GM12878 (cell line): ENCODE data around the gene PRKCQ. TPM values are rescaled to one million over a fixed set of nuclear protein-coding genes. Genes with fewer than 3 reads are reported as not detected.

Experiments
- ATAC-seq: fragments of 200-7000 bp; cut with Tn5 transposase; 3 replicates; pipeline ENCODE4 v1.9.1; 2020; ENCODE audit warnings: mild to moderate bottlenecking, moderate library complexity
- BruUV-seq: library from RNA; stranded (reverse); fragments of 400-500 nt; replicated peaks from 2 replicates; lab custom pipeline; 2021; lab: Mats Ljungman, UMichigan
- CTCF ChIA-PET: fragments of 300-600 bp; sonication (Branson Sonifier 250); formaldehyde crosslinking; extraction: SDS; loops from one replicate; lab custom pipeline; 2021; ENCODE audit warnings: inconsistent platforms; lab: Yijun Ruan, JAX
- POLR2A ChIA-PET: fragments of 350-600 bp; formaldehyde crosslinking; extraction: SDS; loops from one replicate; lab custom pipeline; 2021; ENCODE audit warnings: inconsistent platforms; lab: Charles Lee
- RAD21 ChIA-PET: fragments of 300-600 bp; sonication (Branson Sonifier 250); formaldehyde crosslinking; loops from one replicate; lab custom pipeline; 2023; ENCODE audit warnings: antibody characterized with exemption; ENCODE audit not compliant: unreplicated experiment; lab: Charles Lee
- SMC1A ChIA-PET: fragments of 300-600 bp; sonication (Branson Sonifier 250); formaldehyde crosslinking; loops from one replicate; lab custom pipeline; 2023; ENCODE audit not compliant: unreplicated experiment, uncharacterized antibody; lab: Charles Lee
- DNase-seq: peaks from one replicate; pipeline ENCODE4 v3.0.0-alpha.2; 2011; ENCODE audit warnings: low read depth, low spot score
- FAIRE-seq: peaks from 3 replicates; lab custom pipeline; 2011; peaks lifted over from hg19 to GRCh38; lab: Jason Lieb, UNC
- H2AFZ ChIP-seq: 2 replicates; pipeline ENCODE4 v1.6.0; 2011; ENCODE audit warnings: low read depth, low read length, control low read depth; ENCODE audit not compliant: control insufficient read depth
- H3K27ac ChIP-seq: 2 replicates; pipeline ENCODE4 v1.5.1; 2011; ENCODE audit warnings: control low read depth; ENCODE audit not compliant: control insufficient read depth, insufficient read depth
- H3K27me3 ChIP-seq, 2 experiments: replicated peaks in 1 of 2; 2 replicates each; pipeline versions ENCODE4 v1.6.0 to v1.6.1; 2011; ENCODE audit warnings: low read length in 1 of 2; ENCODE audit not compliant: control insufficient read depth in 2 of 2, insufficient read depth in 2 of 2
- H3K36me3 ChIP-seq, 2 experiments: 2 replicates each; pipeline ENCODE4 v1.5.1; 2011; ENCODE audit warnings: low read length in 1 of 2; ENCODE audit not compliant: control insufficient read depth in 2 of 2, insufficient read depth in 2 of 2
- H3K4me1 ChIP-seq: 2 replicates; pipeline ENCODE4 v1.6.1; 2011; ENCODE audit warnings: mild to moderate bottlenecking, low read length, moderate library complexity, mixed read lengths; ENCODE audit not compliant: control insufficient read depth, insufficient read depth
- H3K4me2 ChIP-seq: 2 replicates; pipeline ENCODE4 v1.6.0; 2011; ENCODE audit warnings: control low read depth; ENCODE audit not compliant: control insufficient read depth, insufficient read depth
- H3K4me3 ChIP-seq: fragments of 200-600 bp; sonication (generic); 2 replicates; pipeline ENCODE4 v1.5.1; 2016
- H3K79me2 ChIP-seq: 2 replicates; pipeline ENCODE4 v1.6.0; 2011; ENCODE audit warnings: low read length; ENCODE audit not compliant: control insufficient read depth, insufficient read depth
- H3K9ac ChIP-seq: 2 replicates; pipeline ENCODE4 v1.8.0; 2011; ENCODE audit warnings: low read length, control low read depth, mixed read lengths; ENCODE audit not compliant: control insufficient read depth, insufficient read depth
- H3K9me3 ChIP-seq: replicated peaks from 3 replicates; pipeline ENCODE4 v1.5.1; 2011; ENCODE audit warnings: mild to moderate bottlenecking, low read length; ENCODE audit not compliant: control insufficient read depth, insufficient read depth
- H4K20me1 ChIP-seq: 2 replicates; pipeline ENCODE4 v1.6.0; 2011; ENCODE audit not compliant: control insufficient read depth, insufficient read depth
- ATF7 ChIP-seq: fragments of 450-650 bp; IDR thresholded peaks from 2 replicates; pipeline ENCODE4 v1.6.1; 2016; ENCODE audit warnings: low read depth, mild to moderate bottlenecking
- BACH1 ChIP-seq: fragments of 450-650 bp; IDR thresholded peaks from 2 replicates; pipeline ENCODE4 v1.6.1; 2017; ENCODE audit warnings: mild to moderate bottlenecking, borderline replicate concordance
- EED ChIP-seq: sonication (generic); IDR thresholded peaks from 2 replicates; pipeline ENCODE4 v1.6.1; 2016; ENCODE audit warnings: antibody characterized with exemption, low read depth
- ELK1 ChIP-seq: IDR thresholded peaks from 2 replicates; pipeline ENCODE4 v1.6.1; 2012; ENCODE audit warnings: low read depth, low read length, improper control_type of control experiment
- HDAC6 ChIP-seq: fragments of 200-600 bp; sonication (generic); IDR thresholded peaks from one replicate; pipeline ENCODE4 v1.8.0; 2017; ENCODE audit warnings: antibody characterized with exemption; ENCODE audit not compliant: unreplicated experiment
- LARP7 ChIP-seq: fragments of 450-650 bp; IDR thresholded peaks from 2 replicates; pipeline ENCODE4 v1.6.1; 2017; ENCODE audit warnings: mild to moderate bottlenecking
- MEF2B ChIP-seq: fragments of 450-650 bp; IDR thresholded peaks from 2 replicates; pipeline ENCODE4 v1.6.1; 2018; ENCODE audit warnings: mild to moderate bottlenecking, moderate library complexity; ENCODE audit not compliant: partially characterized antibody, poor library complexity, severe bottlenecking
- NFIC ChIP-seq: IDR thresholded peaks from 2 replicates; pipeline ENCODE4 v1.6.1; 2012; ENCODE audit warnings: low read depth, mild to moderate bottlenecking, inconsistent platforms, low read length, moderate library complexity
- PML ChIP-seq: IDR thresholded peaks from 2 replicates; pipeline ENCODE4 v1.6.1; 2012; ENCODE audit warnings: low read length, inconsistent platforms
- RELA ChIP-seq: fragments of 450-650 bp; IDR thresholded peaks from 2 replicates; pipeline ENCODE4 v1.8.0; 2014; ENCODE audit warnings: borderline replicate concordance; ENCODE audit not compliant: partially characterized antibody
- SMAD5 ChIP-seq: IDR thresholded peaks from 2 replicates; pipeline ENCODE4 v1.6.1; 2016; ENCODE audit warnings: antibody characterized with exemption, low read depth
- SRF ChIP-seq, 2 experiments: IDR thresholded peaks; 2 replicates each; pipeline ENCODE4 v1.6.1; 2011; ENCODE audit warnings: low read depth in 2 of 2, low read length in 2 of 2, mild to moderate bottlenecking in 1 of 2, moderate library complexity in 1 of 2
- TAF1 ChIP-seq: IDR thresholded peaks from 2 replicates; pipeline ENCODE4 v1.6.1; 2011; ENCODE audit warnings: mild to moderate bottlenecking, low read depth, low read length, borderline replicate concordance
- WGBS: methylation state at CpG from one replicate; pipeline ENCODE4 v1.1.6; 2016; ENCODE audit warnings: low lambda C conversion rate; ENCODE audit not compliant: insufficient replicate concordance, insufficient coverage; ENCODE audit errors: missing lambda C conversion rate; 5-methylcytosine and 5-hydroxymethylcytosine counted together
- in situ Hi-C: fragments of 300-500 bp; cut with MboI; formaldehyde crosslinking; loops from 9 replicates; pipeline ENCODE4 v1.14.3; 2018; ENCODE audit warnings: mixed read lengths
- intact Hi-C: fragments of 100-400 bp; cut with micrococcal nuclease; formaldehyde crosslinking; loops from one replicate; pipeline ENCODE4 v1.14.2; 2022; ENCODE audit not compliant: unreplicated experiment
- polyA plus RNA-seq, 11 experiments: library from polyadenylated mRNA; depleted of rRNA in 4 of 11; unstranded in 6 of 11; stranded (reverse) in 5 of 11; fragments of >200 nt; fragmentation: Nextera tagmentation in 4 of 11; fragmentation: Illumina TruSeq in 1 of 11; extraction: Ambion mirVana in 4 of 11; extraction: Trizol in 1 of 11; gene quantifications; 1 replicate in 1 of 11; 2 replicates in 10 of 11; pipeline versions ENCODE4 v1.2.1 to v1.2.3, GENCODE V29; 2011 to 2016; ENCODE audit warnings: inconsistent platforms in 2 of 11, missing spikeins in 2 of 11, low read depth in 1 of 11
- total RNA-seq, 4 experiments: library from RNA; depleted of rRNA in 3 of 4; stranded (reverse); fragments of >200 nt in 3 of 4; fragmentation: Illumina TruSeq in 1 of 4; extraction: Trizol in 1 of 4; gene quantifications; 2 replicates each; pipeline versions ENCODE4 v1.2.1 to v1.2.3, GENCODE V29; 2013 to 2021
- TF ChIP-seq, protein P1 (sequence below): fragments of 450-650 bp; IDR thresholded peaks from 2 replicates; pipeline ENCODE4 v1.6.1; 2016; ENCODE audit warnings: mild to moderate bottlenecking

Gene PRKCQ
- total and polyA plus RNA-seq, 10 of the 15 experiments (the other 5 are each of a cell fraction or from before 2014, with no cell fraction given), result 0.26 to 8.9 (median 0.98) TPM

- TF ChIP-seq SMAD5, result no peak
Observed at GRCh38 chr10:6384847-6385246, 195.2 kb downstream of the PRKCQ start (continued).

GRCh38 chr10:6384031-6384430, 196.0 kb downstream of the PRKCQ start:
- in situ Hi-C loops (no loop called here), intact Hi-C loops (no loop called here)
- ChIA-PET RAD21 (interaction anchor here (0.7 to 1.5 kb wide), 2 partner anchors 18 to 302 kb away, joined by 3 to 4 read pairs; no protein-coding TSS in a partner anchor), POLR2A (interaction anchor here (0.7 kb wide), 1 partner anchor 37 kb away, joined by 8 read pairs; no protein-coding TSS in a partner anchor), SMC1A (no interaction called here), CTCF (interaction anchor here (0.6 to 1.4 kb wide), 3 partner anchors 18 to 31 kb away, joined by 3 to 4 read pairs (median 3); no protein-coding TSS in a partner anchor)
- no peak for FAIRE-seq
- Histone ChIP-seq H3K9me3 (peaks cover 3% of the 10 kb centered on the region; the same call in 1 of the 3 replicates), H3K4me3 (no peak overlapping the region), H3K27ac (no peak overlapping the region), H3K36me3 (no peaks in the 10 kb centered on the region), H3K9ac (no peak overlapping the region), H3K27me3 (no peaks in the 10 kb centered on the region), H4K20me1 (no peaks in the 10 kb centered on the region), H3K4me1 (no peaks in the 10 kb centered on the region), H3K4me2 (no peak overlapping the region), H2AFZ (no peak overlapping the region), H3K79me2 (no peaks in the 10 kb centered on the region)
- 42% methylated on average over 5 of the region's 7 CpGs for WGBS
- no peak for TF ChIP-seq SRF (IDR thresholded peaks at IDR 0.05; ENCODE audit: low read depth in 2 of 2, low read length in 2 of 2)
- TF ChIP-seq NFIC, result no peak
- TF ChIP-seq LARP7, result no peak
- TF ChIP-seq ELK1, result no peak
- TF ChIP-seq HDAC6, result no peak
- TF ChIP-seq MEF2B, result no peak
- no peak for TF ChIP-seq RELA
- TF ChIP-seq TAF1, result no peak
- TF ChIP-seq EED, result no peak
- TF ChIP-seq ATF7, result no peak
- no peak for TF ChIP-seq PML
- no peak for TF ChIP-seq BACH1
- TF ChIP-seq, protein P1, sequence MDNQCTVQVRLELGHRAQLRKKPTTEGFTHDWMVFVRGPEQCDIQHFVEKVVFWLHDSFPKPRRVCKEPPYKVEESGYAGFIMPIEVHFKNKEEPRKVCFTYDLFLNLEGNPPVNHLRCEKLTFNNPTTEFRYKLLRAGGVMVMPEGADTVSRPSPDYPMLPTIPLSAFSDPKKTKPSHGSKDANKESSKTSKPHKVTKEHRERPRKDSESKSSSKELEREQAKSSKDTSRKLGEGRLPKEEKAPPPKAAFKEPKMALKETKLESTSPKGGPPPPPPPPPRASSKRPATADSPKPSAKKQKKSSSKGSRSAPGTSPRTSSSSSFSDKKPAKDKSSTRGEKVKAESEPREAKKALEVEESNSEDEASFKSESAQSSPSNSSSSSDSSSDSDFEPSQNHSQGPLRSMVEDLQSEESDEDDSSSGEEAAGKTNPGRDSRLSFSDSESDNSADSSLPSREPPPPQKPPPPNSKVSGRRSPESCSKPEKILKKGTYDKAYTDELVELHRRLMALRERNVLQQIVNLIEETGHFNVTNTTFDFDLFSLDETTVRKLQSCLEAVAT, result no peak
- ATAC-seq, result no peak
- BruUV-seq, result no TSS peak
- DNase-seq, result no peak
